ENCODE results near the gene CNTNAP2. TPM values are rescaled to one million over a fixed set of nuclear protein-coding genes. Genes with fewer than 3 reads are reported as not detected.

Gene CNTNAP2
- total RNA-seq, 2 experiments from 2014 or later: 0.28 TPM; not detected in 1

DNA sequence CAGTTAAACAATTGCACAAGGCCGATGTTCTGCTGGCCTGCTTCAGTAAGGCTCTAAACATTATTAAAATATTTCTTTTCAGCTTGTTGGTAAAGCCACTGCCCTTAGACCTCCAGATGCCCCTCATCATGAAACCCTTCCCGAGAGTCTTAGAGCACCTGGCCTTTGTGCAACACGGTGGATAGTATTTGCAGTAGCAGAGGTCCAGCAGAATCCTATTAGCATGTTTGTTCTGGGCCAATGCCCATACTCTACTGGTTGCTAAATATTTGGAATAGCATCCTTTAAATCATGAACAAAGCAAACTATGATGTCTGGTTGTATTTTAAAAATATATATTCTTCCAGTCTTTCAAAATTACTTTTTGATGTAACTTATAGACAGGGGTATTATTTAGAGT is 584.6 kb downstream of the CNTNAP2 start:
- Histone ChIP-seq H3K4me2 (ENCODE audit: low read length) (no peak overlapping the region), H3K36me3 (ENCODE audit: insufficient read depth, low read length) (no peaks in the 10 kb centered on the region), H3K4me1 (ENCODE audit: insufficient read depth, low read length, poor library complexity, severe bottlenecking) (no peaks in the 10 kb centered on the region), H3K9me2 (ENCODE audit: insufficient read depth, low read length) (no peaks in the 10 kb centered on the region), H4K20me1 (ENCODE audit: insufficient read depth, low read length) (no peaks in the 10 kb centered on the region), H2AFZ (ENCODE audit: low read length) (no peak overlapping the region), H3K79me2 (ENCODE audit: insufficient read depth, low read depth, low read length) (no peaks in the 10 kb centered on the region), H3K4me3 (ENCODE audit: low read depth, low read length, poor library complexity, severe bottlenecking) (no peak overlapping the region), H3K27ac (ENCODE audit: low read depth, low read length, poor library complexity, severe bottlenecking) (no peak overlapping the region), H3K9me3 (ENCODE audit: low read length) (no peaks in the 10 kb centered on the region)
- DNase-seq (ENCODE audit: low spot score): no peak
- no TSS peak for BruUV-seq (replicated peaks)
- ChIA-PET CTCF (ENCODE audit: unreplicated experiment) (no interaction called here), POLR2A (no interaction called here)
- intact Hi-C loops (cut with micrococcal nuclease; ENCODE audit: unreplicated experiment): no loop called here
- TF ChIP-seq CTCF (conservative IDR thresholded peaks at IDR 0.05; ENCODE audit: low read length) (no peak), EZH2phosphoT487 (IDR thresholded peaks at IDR 0.05; ENCODE audit: borderline replicate concordance, low read depth, low read length) (no peak)

DNA sequence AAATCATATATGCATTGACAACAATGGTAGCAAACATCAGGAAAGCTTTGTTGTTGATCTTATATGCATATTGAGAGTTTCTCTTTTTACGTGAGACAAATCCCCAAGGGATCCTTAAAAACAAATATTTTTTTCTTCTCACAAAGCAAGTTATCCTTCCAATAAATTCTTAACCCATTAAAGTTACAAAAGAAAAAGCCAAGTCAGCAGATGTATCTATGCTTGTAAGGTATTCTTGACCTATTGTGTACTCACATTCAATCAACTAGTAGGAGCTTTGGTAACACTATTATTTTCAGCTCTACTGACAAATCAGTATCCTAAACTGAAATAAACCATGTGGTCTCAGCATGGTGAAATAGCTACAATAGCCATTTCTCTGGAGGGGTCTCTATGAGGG is 586.3 kb downstream of the CNTNAP2 start:
- ChIA-PET POLR2A (interaction anchor here (0.9 kb wide), 1 partner anchor 54 kb away, joined by 3 read pairs; no protein-coding TSS in a partner anchor), CTCF (ENCODE audit: unreplicated experiment) (no interaction called here)
- Histone ChIP-seq H4K20me1 (ENCODE audit: insufficient read depth, low read length) (no peaks in the 10 kb centered on the region), H3K4me1 (ENCODE audit: insufficient read depth, low read length, poor library complexity, severe bottlenecking) (no peaks in the 10 kb centered on the region), H3K27ac (ENCODE audit: low read depth, low read length, poor library complexity, severe bottlenecking) (no peak overlapping the region), H3K4me2 (ENCODE audit: low read length) (no peak overlapping the region), H3K9me3 (ENCODE audit: low read length) (no peaks in the 10 kb centered on the region), H2AFZ (ENCODE audit: low read length) (no peak overlapping the region), H3K4me3 (ENCODE audit: low read depth, low read length, poor library complexity, severe bottlenecking) (no peak overlapping the region), H3K9me2 (ENCODE audit: insufficient read depth, low read length) (no peaks in the 10 kb centered on the region), H3K79me2 (ENCODE audit: insufficient read depth, low read depth, low read length) (no peaks in the 10 kb centered on the region), H3K36me3 (ENCODE audit: insufficient read depth, low read length) (no peaks in the 10 kb centered on the region)
- DNase-seq (ENCODE audit: low spot score): no peak
- intact Hi-C loops (cut with micrococcal nuclease; ENCODE audit: unreplicated experiment): no loop called here
- TF ChIP-seq EZH2phosphoT487 (IDR thresholded peaks at IDR 0.05; ENCODE audit: borderline replicate concordance, low read depth, low read length) (no peak), CTCF (conservative IDR thresholded peaks at IDR 0.05; ENCODE audit: low read length) (no peak)
- BruUV-seq (replicated peaks): no TSS peak

DNA sequence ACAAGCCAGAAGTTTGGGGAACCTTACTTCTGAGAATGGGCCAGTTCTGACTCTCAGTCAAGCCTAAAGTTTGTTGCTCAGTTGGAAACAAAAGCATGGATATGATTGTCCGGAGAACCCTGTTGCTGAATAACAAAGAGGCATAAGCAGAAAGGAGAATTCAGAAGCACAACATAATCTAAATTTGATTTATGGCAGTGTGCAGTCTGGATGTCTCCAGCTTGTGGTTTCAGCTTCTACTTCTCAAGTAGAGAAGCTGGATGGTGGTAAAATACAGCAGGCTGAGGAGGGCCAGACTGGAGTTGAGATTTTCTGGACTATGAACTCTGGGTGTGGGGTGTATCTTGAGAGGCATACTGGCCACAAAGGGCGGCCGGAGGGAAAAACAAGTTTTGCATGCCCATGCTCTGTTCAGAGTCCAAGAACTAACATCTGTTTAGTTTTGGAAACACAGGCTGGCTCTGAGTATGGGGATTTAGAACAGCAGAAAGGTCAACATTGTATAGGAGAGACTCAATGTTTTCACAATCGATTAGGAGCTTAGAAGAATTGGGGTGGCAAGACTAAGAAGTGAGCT is 592.9 kb downstream of the CNTNAP2 start:
- Histone ChIP-seq H3K4me2 (ENCODE audit: low read length) (peak overlapping the region; percentile 27; the same call in 1 of the 2 replicates), H2AFZ (ENCODE audit: low read length) (no peak overlapping the region), H4K20me1 (ENCODE audit: insufficient read depth, low read length) (no peaks in the 10 kb centered on the region), H3K4me1 (ENCODE audit: insufficient read depth, low read length, poor library complexity, severe bottlenecking) (no peaks in the 10 kb centered on the region), H3K27ac (ENCODE audit: low read depth, low read length, poor library complexity, severe bottlenecking) (no peak overlapping the region), H3K4me3 (ENCODE audit: low read depth, low read length, poor library complexity, severe bottlenecking) (no peak overlapping the region), H3K36me3 (ENCODE audit: insufficient read depth, low read length) (no peaks in the 10 kb centered on the region), H3K79me2 (ENCODE audit: insufficient read depth, low read depth, low read length) (no peaks in the 10 kb centered on the region), H3K9me3 (ENCODE audit: low read length) (no peaks in the 10 kb centered on the region), H3K9me2 (ENCODE audit: insufficient read depth, low read length) (no peaks in the 10 kb centered on the region)
- intact Hi-C loops (cut with micrococcal nuclease; ENCODE audit: unreplicated experiment): no loop called here
- DNase-seq (ENCODE audit: low spot score): no peak
- BruUV-seq (replicated peaks): no TSS peak
- ChIA-PET POLR2A (interaction anchor here (0.6 kb wide), 1 partner anchor 735 kb away, joined by 4 read pairs; no protein-coding TSS in a partner anchor), CTCF (ENCODE audit: unreplicated experiment) (no interaction called here)
- TF ChIP-seq EZH2phosphoT487 (IDR thresholded peaks at IDR 0.05; ENCODE audit: borderline replicate concordance, low read depth, low read length) (no peak), CTCF (conservative IDR thresholded peaks at IDR 0.05; ENCODE audit: low read length) (no peak)
